Inferior parietal cortex (tissue), 1 donor: ENCODE measurements around the gene SUSD2.
"Not testable (repeated sequence)": the region's sequence is repeated elsewhere in the genome, so short reads cannot be mapped to it uniquely, and the experiment has no call there.

Experiments used
- DNase-seq: peaks from one replicate; pipeline ENCODE4 v3.0.0-alpha.2; 2016; ENCODE audit errors: extremely low spot score

SUSD2 gene

GRCh38 chr22:24177045-24177444 is 4.2 kb upstream of the SUSD2 start:
- DNase-seq, result no peak

GRCh38 chr22:24177456-24177855 is 3.8 kb upstream of the SUSD2 start:
- DNase-seq, result no peak

GRCh38 chr22:24178021-24178431 is 3.3 kb upstream of the SUSD2 start:
- DNase-seq, result no peak

- no peak for DNase-seq
Measured at GRCh38 chr22:24178502-24179440, 2.5 kb upstream of the SUSD2 start.

- DNase-seq, result no peak
Measured at GRCh38 chr22:24179478-24180210, 1.6 kb upstream of the SUSD2 start.

GRCh38 chr22:24180316-24181087 is 785 bp upstream of the SUSD2 start:
- DNase-seq, result no peak

GRCh38 chr22:24181996-24182899 is 961 bp downstream of the SUSD2 start:
- DNase-seq, result no peak

GRCh38 chr22:24182900-24183246 is 1.6 kb downstream of the SUSD2 start:
- not testable (repeated sequence) for DNase-seq

- DNase-seq, result no peak
Measured at GRCh38 chr22:24183321-24184031, 2.2 kb downstream of the SUSD2 start.

GRCh38 chr22:24184057-24184798 is 2.9 kb downstream of the SUSD2 start:
- no peak for DNase-seq

GRCh38 chr22:24185001-24185500 is 3.8 kb downstream of the SUSD2 start:
- DNase-seq, result no peak

GRCh38 chr22:24185501-24186351 is 4.4 kb downstream of the SUSD2 start:
- no peak for DNase-seq

- no peak for DNase-seq
Measured at GRCh38 chr22:24186352-24186740, 5.1 kb downstream of the SUSD2 start.

GRCh38 chr22:24186892-24187670 is 5.8 kb downstream of the SUSD2 start:
- no peak for DNase-seq

- no peak for DNase-seq
Measured at GRCh38 chr22:24187731-24188644, 6.7 kb downstream of the SUSD2 start.

GRCh38 chr22:24188705-24189248 is 7.5 kb downstream of the SUSD2 start:
- DNase-seq, result no peak
